Hepatocyte (in vitro differentiated cells): ENCODE measurements around the gene CLIP4.

Source experiments
- CTCF ChIP-seq: fragments of 200-600 bp; sonication (generic); IDR thresholded peaks from 2 replicates; pipeline ENCODE4 v1.5.1; 2016; ENCODE audit warnings: antibody characterized with exemption, mild to moderate bottlenecking; ENCODE audit not compliant: poor library complexity
- EZH2 ChIP-seq: fragments of 200-600 bp; sonication (generic); IDR thresholded peaks from 2 replicates; pipeline ENCODE4 v1.6.1; 2016; ENCODE audit warnings: antibody characterized with exemption, mild to moderate bottlenecking, borderline replicate concordance

GRCh38 chr2:29229640-29230039 lies 114.4 kb downstream of the CLIP4 start:
- TF ChIP-seq CTCF (no peak), EZH2 (no peak)
